ENCODE data around the gene DOK6.

DOK6 gene

GRCh38 chr18:69895066-69896047 lies 494.7 kb downstream of the DOK6 start:
- DNase-seq (ENCODE audit: low read depth in 2 of 2, low spot score in 1 of 2): no peak

- no peak for DNase-seq (ENCODE audit: low read depth in 2 of 2, low spot score in 1 of 2)
These were observed 496.9 kb downstream of the DOK6 start for GRCh38 chr18:69897397-69898108.

DNA sequence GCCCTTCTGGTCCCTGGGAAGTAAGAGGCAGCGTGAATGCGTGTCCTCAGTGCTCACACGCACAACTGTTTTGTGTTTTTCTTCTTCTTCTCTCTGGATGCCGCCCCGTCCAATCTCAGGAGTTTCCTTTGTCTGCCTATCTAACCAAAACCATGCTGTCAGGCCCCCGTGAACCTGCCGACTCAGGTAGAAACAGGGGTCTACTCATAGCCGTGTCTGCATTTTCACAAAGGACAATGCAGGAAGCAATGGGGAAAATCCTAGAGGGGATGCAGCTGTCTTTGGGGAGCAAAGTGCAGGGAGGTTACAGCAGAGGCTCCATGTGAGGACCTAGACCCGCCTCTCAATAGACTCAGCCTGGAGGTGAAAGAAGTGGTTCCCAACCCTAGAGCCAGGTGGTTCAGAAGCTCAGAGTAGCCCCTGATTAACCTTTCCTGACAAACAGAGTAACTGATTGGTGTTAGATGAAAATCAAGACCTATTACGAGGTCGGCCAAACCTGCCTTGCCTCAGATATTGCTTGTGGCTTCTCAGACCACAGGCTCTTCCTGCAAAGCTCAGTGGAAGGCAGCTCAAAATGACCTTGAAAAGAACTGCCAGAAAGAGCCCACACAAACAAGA lies 497.7 kb downstream of the DOK6 start:
- DNase-seq (ENCODE audit: low read depth in 2 of 2, low spot score in 1 of 2): no peak

All from stimulated activated CD8-positive, alpha-beta memory T cell treated with anti-CD3 and anti-CD28 coated beads, Interleukin-4, amount 100 ng/mL, for 4 hours (primary cell).